GM19395 (cell line): Measurements from ENCODE around the gene JPH2.
A peak's percentile ranks its signal among the peaks of the same experiment; 100 is the strongest.
"Not testable (repeated sequence)": the region's sequence is repeated elsewhere in the genome, so short reads cannot be mapped to it uniquely, and the experiment has no call there.

Experiments
- ATAC-seq: cut with Tn5 transposase; IDR thresholded peaks from one replicate; pipeline ENCODE4 v1.9.1; 2021; ENCODE audit warnings: mild to moderate bottlenecking, moderate library complexity; ENCODE audit not compliant: unreplicated experiment

Gene JPH2

GRCh38 chr20:44211177-44212039 is 24.4 kb upstream of the JPH2 start:
- ATAC-seq = no peak

- peak; percentile 89 for ATAC-seq
Observed at GRCh38 chr20:44210406-44211176, 23.6 kb upstream of the JPH2 start, which contains the start of gene OSER1. TSS of gene OSER1 (minus strand) at chr20:44210771. CDS start at chr20:44206957, 3,814 bp downstream.

- ATAC-seq = no peak
Observed at GRCh38 chr20:44209686-44210405, 22.9 kb upstream of the JPH2 start.

- ATAC-seq = no peak
Observed at GRCh38 chr20:44208770-44209169, 21.8 kb upstream of the JPH2 start.

- ATAC-seq = no peak
Observed at GRCh38 chr20:44208165-44208564, 21.2 kb upstream of the JPH2 start.

GRCh38 chr20:44207126-44207723 is 20.2 kb upstream of the JPH2 start:
- ATAC-seq = no peak

GRCh38 chr20:44206132-44206531 is 19.1 kb upstream of the JPH2 start:
- ATAC-seq = no peak

- no peak for ATAC-seq
Observed at GRCh38 chr20:44204832-44205215, 17.8 kb upstream of the JPH2 start.

GRCh38 chr20:44204156-44204831 is 17.3 kb upstream of the JPH2 start:
- ATAC-seq = no peak

- ATAC-seq = no peak
Observed at GRCh38 chr20:44203161-44203560, 16.2 kb upstream of the JPH2 start.

GRCh38 chr20:44200983-44201382 is 14.0 kb upstream of the JPH2 start:
- no peak for ATAC-seq

- no peak for ATAC-seq
Observed at GRCh38 chr20:44200371-44200770, 13.4 kb upstream of the JPH2 start.

- no peak for ATAC-seq
Observed at GRCh38 chr20:44199877-44200276, 12.9 kb upstream of the JPH2 start.

GRCh38 chr20:44198872-44199271 is 11.9 kb upstream of the JPH2 start:
- no peak for ATAC-seq

- ATAC-seq = no peak
Observed at GRCh38 chr20:44196271-44196670, 9.3 kb upstream of the JPH2 start.

- no peak for ATAC-seq
Observed at GRCh38 chr20:44195605-44196004, 8.6 kb upstream of the JPH2 start.

GRCh38 chr20:44193801-44194200 is 6.8 kb upstream of the JPH2 start:
- no peak for ATAC-seq

GRCh38 chr20:44191640-44192039 is 4.7 kb upstream of the JPH2 start:
- ATAC-seq = not testable (repeated sequence)

GRCh38 chr20:44190197-44190852 is 3.3 kb upstream of the JPH2 start:
- ATAC-seq = not testable (repeated sequence)

- ATAC-seq = no peak
Observed at GRCh38 chr20:44188752-44189151, 1.8 kb upstream of the JPH2 start.
